SH-SY5Y (cell line): Measurements from ENCODE around the gene MYT1.

Experiments
- GATA2 ChIP-seq: IDR thresholded peaks from 2 replicates; pipeline ENCODE4 v1.6.1; 2011; ENCODE audit warnings: mild to moderate bottlenecking, low read depth, low read length
- GATA3 ChIP-seq: IDR thresholded peaks from 2 replicates; pipeline ENCODE4 v1.6.1; 2011; ENCODE audit warnings: low read depth, mild to moderate bottlenecking, low read length, moderate library complexity

GRCh38 chr20:64155258-64156135, 8.8 kb upstream of the MYT1 start:
- TF ChIP-seq GATA3 (no peak; the same call in 1 of the 2 replicates), GATA2 (peak; percentile 99)
